H1 (cell line): ENCODE data around the gene SLC27A5. TPM values are rescaled to one million over a fixed set of nuclear protein-coding genes. Genes with fewer than 3 reads are reported as not detected.

ENCODE experiments used
- CTCF ChIA-PET: fragments of 300-600 bp; sonication (Branson Sonifier 250); formaldehyde crosslinking; loops from one replicate; lab custom pipeline; 2021; ENCODE audit not compliant: partially characterized antibody; lab: Charles Lee
- POLR2A ChIA-PET: fragments of 300-600 bp; sonication (Branson Sonifier 250); formaldehyde crosslinking; loops from one replicate; lab custom pipeline; 2021; ENCODE audit warnings: inconsistent platforms; ENCODE audit not compliant: partially characterized antibody; lab: Charles Lee
- DNase-seq, 2 experiments: peaks; one replicate each; pipeline versions ENCODE4 v3.0.0 to v3.0.0-alpha.2; 2010 to 2022; ENCODE audit warnings: low spot score in 2 of 2, low read depth in 1 of 2, mixed read lengths in 1 of 2
- FAIRE-seq: peaks from 2 replicates; lab custom pipeline; 2011; peaks lifted over from hg19 to GRCh38; lab: Jason Lieb, UNC
- H2AFZ ChIP-seq: 2 replicates; pipeline ENCODE4 v1.8.1; 2012; ENCODE audit warnings: low read length, inconsistent platforms
- H2AK5ac ChIP-seq: 2 replicates; pipeline ENCODE4 v1.6.1; 2013; ENCODE audit warnings: low read depth, low read length
- H2BK120ac ChIP-seq: replicated peaks from 2 replicates; pipeline ENCODE3; 2013; ENCODE audit warnings: low read depth, low read length, inconsistent platforms
- H2BK12ac ChIP-seq: 2 replicates; pipeline ENCODE4 v1.6.1; 2013; ENCODE audit warnings: low read depth, low read length
- H2BK15ac ChIP-seq: 2 replicates; pipeline ENCODE4 v1.6.1; 2013; ENCODE audit warnings: low read length
- H2BK20ac ChIP-seq: 2 replicates; pipeline ENCODE4 v1.6.1; 2013; ENCODE audit warnings: low read length
- H2BK5ac ChIP-seq: 2 replicates; pipeline ENCODE4 v1.6.1; 2013; ENCODE audit warnings: low read depth, low read length
- H3K14ac ChIP-seq: 2 replicates; pipeline ENCODE4 v1.6.1; 2013; ENCODE audit warnings: inconsistent platforms; ENCODE audit not compliant: insufficient read length
- H3K18ac ChIP-seq: 2 replicates; pipeline ENCODE4 v1.6.1; 2013; ENCODE audit warnings: low read length; ENCODE audit errors: extremely low read depth
- H3K23ac ChIP-seq: 2 replicates; pipeline ENCODE4 v1.6.1; 2013; ENCODE audit warnings: inconsistent platforms; ENCODE audit not compliant: insufficient read length
- H3K23me2 ChIP-seq: 2 replicates; pipeline ENCODE4 v1.6.1; 2013; ENCODE audit warnings: low read depth, low read length
- H3K27ac ChIP-seq: 2 replicates; pipeline ENCODE4 v1.6.1; 2011; ENCODE audit warnings: low read depth, low read length, inconsistent platforms
- H3K27me3 ChIP-seq, 4 experiments: replicated peaks in 1 of 4; 1 replicate in 1 of 4; 2 replicates in 3 of 4; pipeline versions ENCODE4 v1.6.1 to v1.8.1; 2011 to 2013; ENCODE audit warnings: low read length in 3 of 4, mild to moderate bottlenecking in 3 of 4, inconsistent platforms in 2 of 4, mixed read lengths in 2 of 4, moderate library complexity in 1 of 4; ENCODE audit not compliant: control insufficient read depth in 3 of 4, insufficient read depth in 3 of 4; ENCODE audit errors: extremely low read depth in 1 of 4
- H3K36me3 ChIP-seq, 4 experiments: 2 replicates each; pipeline versions ENCODE4 v1.6.1 to v1.8.1; 2011 to 2013; ENCODE audit warnings: mild to moderate bottlenecking in 4 of 4, low read length in 3 of 4, moderate library complexity in 2 of 4, control low read depth in 1 of 4, inconsistent platforms in 1 of 4; ENCODE audit not compliant: insufficient read depth in 4 of 4, control insufficient read depth in 2 of 4
- H3K4ac ChIP-seq: replicated peaks from 2 replicates; pipeline ENCODE3; 2013; ENCODE audit warnings: low read length, low read depth, mixed read lengths, inconsistent platforms; ENCODE audit not compliant: insufficient read length
- H3K4me1 ChIP-seq, 4 experiments: replicated peaks in 1 of 4; 1 replicate in 1 of 4; 2 replicates in 3 of 4; pipeline versions ENCODE4 v1.6.1 to v1.8.1; 2011 to 2013; ENCODE audit warnings: low read length in 3 of 4, inconsistent platforms in 2 of 4, mixed read lengths in 1 of 4; ENCODE audit not compliant: insufficient read depth in 4 of 4, control insufficient read depth in 3 of 4
- H3K4me2 ChIP-seq, 2 experiments: 2 replicates each; pipeline versions ENCODE4 v1.6.1 to v1.8.1; 2011 to 2013; ENCODE audit warnings: low read depth in 2 of 2, low read length in 2 of 2, control low read depth in 1 of 2, inconsistent platforms in 1 of 2, mild to moderate bottlenecking in 1 of 2; ENCODE audit not compliant: insufficient read depth in 1 of 2
- H3K4me3 ChIP-seq, 4 experiments: fragments of 200-600, 300-600 bp in 1 of 4; sonication (generic), shearing (Covaris generic), sonication (Bioruptor Twin) in 1 of 4; 2 replicates each; pipeline versions ENCODE4 v1.5.1 to v1.8.1; 2011 to 2016; ENCODE audit warnings: low read length in 4 of 4, low read depth in 3 of 4, control low read depth in 2 of 4, inconsistent platforms in 2 of 4, mild to moderate bottlenecking in 2 of 4, mixed read lengths in 1 of 4, moderate library complexity in 1 of 4; ENCODE audit not compliant: insufficient read depth in 2 of 4; ENCODE audit errors: extremely low read depth in 1 of 4
- H3K56ac ChIP-seq: replicated peaks from 2 replicates; pipeline ENCODE3; 2013; ENCODE audit warnings: low read depth, mild to moderate bottlenecking, mixed read lengths, low read length, inconsistent platforms; ENCODE audit not compliant: insufficient read length
- H3K79me1 ChIP-seq: 2 replicates; pipeline ENCODE4 v1.6.1; 2013; ENCODE audit warnings: low read depth, low read length, control low read depth
- H3K79me2 ChIP-seq, 2 experiments: 2 replicates each; pipeline versions ENCODE4 v1.6.1 to v1.8.1; 2012 to 2013; ENCODE audit warnings: low read length in 2 of 2, mild to moderate bottlenecking in 2 of 2, inconsistent platforms in 1 of 2; ENCODE audit not compliant: insufficient read depth in 2 of 2, control insufficient read depth in 1 of 2
- H3K9ac ChIP-seq, 4 experiments: replicated peaks in 1 of 4; 1 replicate in 1 of 4; 2 replicates in 3 of 4; pipeline versions ENCODE4 v1.6.1 to v1.8.1; 2011 to 2013; ENCODE audit warnings: low read depth in 3 of 4, low read length in 3 of 4, control low read depth in 2 of 4, mild to moderate bottlenecking in 2 of 4, moderate library complexity in 2 of 4, inconsistent platforms in 1 of 4; ENCODE audit errors: extremely low read depth in 1 of 4
- H3K9me3 ChIP-seq, 2 experiments: 2 replicates each; pipeline versions ENCODE4 v1.6.1 to v1.8.1; 2012 to 2013; ENCODE audit warnings: mild to moderate bottlenecking in 2 of 2, moderate library complexity in 2 of 2, control low read depth in 1 of 2, inconsistent platforms in 1 of 2, low read depth in 1 of 2, low read length in 1 of 2, mixed read lengths in 1 of 2; ENCODE audit not compliant: insufficient read depth in 2 of 2
- H4K20me1 ChIP-seq, 2 experiments: replicated peaks in 1 of 2; 2 replicates each; pipeline versions ENCODE3 to v1.8.1; 2011 to 2013; ENCODE audit warnings: inconsistent platforms in 2 of 2, low read length in 2 of 2, mild to moderate bottlenecking in 1 of 2; ENCODE audit not compliant: insufficient read depth in 2 of 2, control insufficient read depth in 1 of 2
- H4K5ac ChIP-seq: 2 replicates; pipeline ENCODE4 v1.6.1; 2013; ENCODE audit warnings: low read length, low read depth, mixed read lengths, inconsistent platforms; ENCODE audit not compliant: insufficient read length
- H4K8ac ChIP-seq: 2 replicates; pipeline ENCODE4 v1.8.0; 2013; ENCODE audit warnings: mild to moderate bottlenecking, moderate library complexity, low read length, inconsistent platforms; ENCODE audit not compliant: insufficient read depth; ENCODE audit errors: extremely low read depth
- H4K91ac ChIP-seq: replicated peaks from 2 replicates; pipeline ENCODE3; 2013; ENCODE audit warnings: low read length, mixed read lengths, inconsistent platforms; ENCODE audit not compliant: insufficient read length
- TEAD4 ChIP-seq: IDR thresholded peaks from 2 replicates; pipeline ENCODE4 v1.6.1; 2012; ENCODE audit warnings: low read depth, low read length, inconsistent platforms, mixed read lengths
- whole genome bisulfite sequencing, 2 experiments: shearing (Covaris generic) in 1 of 2; methylation state at CpG; one replicate each; pipeline versions ENCODE4 v1.1.6 to v1.1.7; 2013 to 2015; ENCODE audit warnings: low lambda C conversion rate in 2 of 2, mixed read lengths in 2 of 2, inconsistent platforms in 1 of 2, low coverage in 1 of 2, missing lambda C conversion rate in 1 of 2; ENCODE audit not compliant: insufficient replicate concordance in 2 of 2, insufficient coverage in 1 of 2, insufficient read length in 1 of 2; ENCODE audit errors: extremely low coverage in 1 of 2, missing lambda C conversion rate in 1 of 2; 5-methylcytosine and 5-hydroxymethylcytosine counted together
- polyA plus RNA-seq, 7 experiments: library from polyadenylated mRNA; depleted of rRNA in 3 of 7; stranded (reverse) in 5 of 7; unstranded in 2 of 7; fragments of >200 nt in 5 of 7; fragments of 200-250 nt in 2 of 7; gene quantifications; 1 replicate in 5 of 7; 2 replicates in 1 of 7; 4 replicates in 1 of 7; pipeline versions ENCODE4 v1.2.1 to v1.2.3, GENCODE V29; 2011 to 2013; ENCODE audit warnings: missing spikeins in 2 of 7, mixed read lengths in 2 of 7
- total RNA-seq: library from RNA; stranded (reverse); fragmentation: NEBNext Ultra II Directional; extraction: Animal tissue kit (Norgen Biotek cat#: 25700); gene quantifications from 2 replicates; pipeline ENCODE4 v1.2.1, GENCODE V29; 2021

SLC27A5 gene
- total and polyA plus RNA-seq, 2 of the 8 experiments (the other 6 are each of a cell fraction or from before 2014, with no cell fraction given) = 25.1 to 80.5 TPM

- DNase-seq = no peak
- H3K9ac ChIP-seq = 0 out of 7 replicates have a peak overlapping the region, but pooled peaks of 1 of the 4 experiments have one; percentile 12
- peak overlapping the region; percentile 71; the same call in 1 of the 2 replicates for H2BK5ac ChIP-seq
- H3K23me2 ChIP-seq = peaks cover 7% of the 10 kb centered on the region
- no peaks in the 10 kb centered on the region for H3K9me3 ChIP-seq
- H2BK120ac ChIP-seq = no peak overlapping the region
- CTCF ChIA-PET = interaction anchor here (0.9 to 1.1 kb wide), 3 partner anchors 28 to 59 kb away, joined by 3 read pairs; no protein-coding TSS in a partner anchor
- H3K23ac ChIP-seq = no peak overlapping the region
- peaks cover 0 to 11% of the 10 kb centered on the region in 2 experiments; a peak in 1 of 4 replicates for H3K79me2 ChIP-seq
- H2BK12ac ChIP-seq = peak overlapping the region; percentile 68; the same call in 1 of the 2 replicates
- H3K27ac ChIP-seq = no peak overlapping the region
- peaks cover 2% of the 10 kb centered on the region; the same call in 1 of the 2 replicates for H3K79me1 ChIP-seq
- no peak for FAIRE-seq
- POLR2A ChIA-PET = interaction anchor here (1.2 to 21.3 kb wide), 6 partner anchors 10 to 114 kb away, joined by 3 to 650 read pairs (median 46); partner anchors contain the start of genes CHMP2A, TRIM28, UBE2M and ZNF584
- no peak overlapping the region for H3K4me3 ChIP-seq
- H3K36me3 ChIP-seq = no peaks in the 10 kb centered on the region
- peak overlapping the region; percentile 4; the same call in 1 of the 2 replicates for H4K8ac ChIP-seq
- no peaks in the 10 kb centered on the region; a peak in 1 of 7 replicates for H3K27me3 ChIP-seq
- no peak overlapping the region for H4K5ac ChIP-seq
- peak overlapping the region in 1 of 2 experiments; percentile 28; a peak in 2 of 4 replicates for H3K4me2 ChIP-seq
- H3K4ac ChIP-seq = peak overlapping the region; percentile 55
- H3K14ac ChIP-seq = no peak overlapping the region
- H3K4me1 ChIP-seq = peaks cover 0 to 15% (median 10%) of the 10 kb centered on the region in 4 experiments; a peak in 6 of 7 replicates
- 68% methylated on average over 2 of the region's 3 CpGs; no CpG with 5 or more reads in 1 of the 2 experiments for WGBS, 2 experiments
- peak overlapping the region; percentile 71 for H3K18ac ChIP-seq
- no peak overlapping the region for H3K56ac ChIP-seq
- no peak overlapping the region for H2AFZ ChIP-seq
- H2BK20ac ChIP-seq = peak overlapping the region; percentile 80; the same call in 1 of the 2 replicates
- no peak overlapping the region for H2BK15ac ChIP-seq
- H4K91ac ChIP-seq = no peak overlapping the region
- H4K20me1 ChIP-seq = peaks cover 0 to 5% of the 10 kb centered on the region in 2 experiments
- H2AK5ac ChIP-seq = peak overlapping the region; percentile 90
- TF ChIP-seq TEAD4 = no peak
These were observed 10.9 kb upstream of the SLC27A5 start for GRCh38 chr19:58522709-58523108.
